Suppressor macrophage treated with lipopolysaccharide for 4 hours (primary cell): Measurements from ENCODE around the gene AGTR1.
"Not testable (repeated sequence)": the region's sequence is repeated elsewhere in the genome, so short reads cannot be mapped to it uniquely, and the experiment has no call there.

Experiments used
- DNase-seq: peaks from one replicate; pipeline ENCODE4 v3.0.0-alpha.2; 2020

Gene AGTR1

DNA sequence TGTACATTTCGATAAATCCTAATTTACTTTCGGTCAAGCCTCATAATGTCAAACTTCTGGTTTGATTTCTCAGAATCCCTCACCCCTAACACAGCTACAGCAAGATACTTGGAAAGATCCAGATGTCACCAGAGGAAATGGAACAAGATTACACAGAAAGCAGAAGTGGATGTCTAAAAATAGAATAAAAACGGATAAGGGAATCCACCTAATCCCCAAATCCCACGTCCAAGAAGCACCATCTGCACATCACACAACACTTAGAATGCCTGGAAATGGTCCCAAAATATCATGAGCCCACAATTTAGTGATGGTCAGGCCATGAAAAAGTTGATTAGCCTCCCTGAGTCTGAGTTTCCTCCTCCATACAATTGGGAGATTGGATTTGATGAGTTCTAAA lies 61.7 kb downstream of the AGTR1 start:
- DNase-seq = peak; percentile 19

GRCh38 chr3:148763156-148763680 lies 65.5 kb downstream of the AGTR1 start:
- no peak for DNase-seq

DNA sequence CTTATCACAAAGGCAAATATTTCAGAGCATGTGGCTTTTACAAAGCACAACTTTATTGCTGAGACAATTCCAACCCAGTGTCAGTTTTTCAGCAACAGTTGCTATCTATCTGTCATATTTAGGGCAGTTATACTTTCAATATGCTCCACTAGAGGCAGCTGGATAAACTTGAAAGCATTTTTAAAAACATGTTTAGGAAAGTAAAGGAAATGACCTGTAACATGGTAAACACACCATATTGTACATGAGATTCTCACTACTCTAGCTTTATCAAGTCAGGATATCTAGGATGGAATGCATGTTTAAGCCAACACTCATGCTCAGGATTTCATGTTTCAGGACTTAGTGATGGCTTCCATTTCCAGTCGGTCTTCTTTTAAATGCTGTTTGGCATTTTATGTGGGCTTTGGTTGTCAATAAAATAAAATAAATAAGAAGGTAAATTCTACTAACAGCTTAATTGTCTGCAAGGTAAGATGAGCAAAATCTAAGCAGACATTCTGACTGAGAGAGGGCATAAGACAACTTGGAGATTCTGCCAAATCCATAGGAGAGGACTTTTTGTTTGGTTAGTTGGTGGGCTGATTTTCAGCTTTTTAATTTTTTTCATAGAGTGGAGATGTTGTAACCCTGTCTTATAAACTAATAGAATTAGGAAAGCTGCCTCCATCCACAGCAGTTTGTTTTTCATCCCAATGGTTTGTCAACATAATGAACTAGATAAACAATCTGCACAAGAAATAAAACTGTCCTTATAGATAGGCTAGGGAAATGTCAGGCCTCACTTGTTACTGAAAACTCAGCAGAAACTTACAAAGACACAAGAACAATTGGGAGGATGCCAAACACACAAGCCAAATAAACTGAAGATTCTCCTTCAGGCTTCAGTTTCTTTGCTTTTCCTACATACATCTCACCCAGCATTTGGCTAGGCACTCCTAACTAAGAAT lies 66.6 kb downstream of the AGTR1 start:
- no peak for DNase-seq

- DNase-seq = no peak
These were observed 74.7 kb downstream of the AGTR1 start for GRCh38 chr3:148772361-148772760.

DNA sequence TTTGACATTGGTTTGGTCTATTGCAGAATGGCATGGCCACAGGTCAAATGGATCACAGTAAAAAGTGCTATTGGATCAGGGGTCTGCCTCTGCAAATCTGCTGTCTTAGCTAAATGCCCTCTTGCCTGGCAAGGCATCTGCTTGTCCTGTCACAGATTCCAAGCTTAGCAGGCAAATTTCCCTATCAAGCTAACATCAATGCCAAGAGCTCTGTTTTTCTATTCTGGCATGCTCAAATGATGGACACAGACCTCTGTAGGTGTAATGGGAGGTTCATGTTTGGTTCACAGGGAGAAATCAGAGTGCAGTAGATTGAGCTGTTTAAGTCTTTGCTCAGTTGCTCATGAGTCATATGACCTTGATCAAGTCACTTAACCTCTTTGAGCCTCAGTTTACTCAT lies 75.1 kb downstream of the AGTR1 start:
- DNase-seq = no peak

DNA sequence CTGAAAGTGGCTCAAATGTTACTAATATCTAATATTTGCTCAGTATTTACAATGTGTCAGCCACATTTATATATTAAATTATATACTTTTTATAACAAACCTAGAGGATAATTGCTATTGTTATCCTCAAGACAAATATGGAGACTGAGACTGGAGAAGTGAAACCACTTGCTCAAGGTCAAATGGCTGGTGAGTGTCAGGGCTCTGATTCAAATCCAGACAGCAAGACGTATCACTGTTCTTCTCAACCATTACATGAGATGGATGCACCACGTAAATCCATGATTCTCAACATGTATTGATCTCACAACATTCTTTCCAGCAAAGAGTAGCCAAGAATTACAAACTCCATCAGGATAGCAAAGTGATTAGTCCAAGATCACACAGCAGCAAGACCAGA lies 76.1 kb downstream of the AGTR1 start:
- peak; percentile 37 for DNase-seq

GRCh38 chr3:148778926-148779325 lies 81.2 kb downstream of the AGTR1 start:
- DNase-seq = peak; percentile 59

GRCh38 chr3:148785026-148785425 lies 87.3 kb downstream of the AGTR1 start:
- peak; percentile 73 for DNase-seq

- not testable (repeated sequence) for DNase-seq
These were observed 88.5 kb downstream of the AGTR1 start for GRCh38 chr3:148786159-148786558.

DNA sequence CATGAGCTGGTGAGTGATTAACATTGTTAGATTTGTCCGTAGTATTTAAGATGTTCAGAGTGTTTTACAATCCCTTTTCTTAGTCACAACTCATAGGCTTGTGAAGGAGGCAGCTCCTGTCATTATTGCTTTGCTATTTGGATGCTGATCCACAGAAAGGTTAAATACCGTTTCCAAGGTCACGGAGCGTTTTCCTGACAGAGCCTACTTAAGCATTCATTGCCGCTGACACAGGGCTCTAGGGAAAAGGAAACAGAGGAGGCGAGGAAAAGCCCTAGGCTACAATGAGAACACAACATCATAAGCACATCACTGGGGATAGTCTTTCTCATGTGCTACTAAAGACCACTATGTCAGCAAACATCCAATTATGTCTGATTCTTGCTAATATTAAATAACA lies 91.4 kb downstream of the AGTR1 start:
- no peak for DNase-seq

DNA sequence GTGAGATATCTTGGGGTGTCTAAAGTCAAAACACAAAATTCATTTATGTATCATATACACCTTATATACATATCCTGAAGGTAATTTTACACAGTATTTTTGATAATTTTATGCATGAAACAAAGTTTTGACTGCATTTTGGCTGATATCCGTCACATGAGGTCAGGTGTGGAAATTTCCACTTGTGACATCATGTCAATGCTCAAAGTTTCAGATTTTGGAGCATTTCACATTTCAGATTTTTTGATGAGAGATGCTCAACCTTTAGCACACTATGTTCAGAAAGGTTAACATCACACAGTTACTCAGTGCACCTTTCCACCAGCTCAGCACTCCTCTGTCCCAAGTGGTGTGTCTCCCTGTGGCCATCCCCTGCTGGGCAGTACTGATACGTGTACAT lies 92.2 kb downstream of the AGTR1 start:
- DNase-seq = no peak

DNA sequence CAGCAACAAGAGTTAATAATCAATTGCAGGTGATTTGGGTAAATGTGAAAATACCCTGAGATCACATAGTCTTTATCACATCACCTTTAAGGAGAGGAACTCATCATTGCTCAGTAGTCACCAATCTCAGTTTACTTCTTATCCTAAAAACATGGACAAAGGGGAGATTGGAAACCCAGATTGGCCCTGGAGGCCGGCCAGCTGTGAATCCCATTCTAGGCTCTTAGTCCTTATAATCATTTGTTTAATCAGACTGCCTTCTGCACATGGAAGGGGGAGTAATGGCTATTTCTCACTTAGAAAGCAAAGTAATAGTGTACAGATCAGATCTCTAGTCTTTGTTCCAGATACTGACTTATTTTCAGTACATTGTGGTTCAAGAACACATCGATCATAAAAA lies 92.7 kb downstream of the AGTR1 start:
- no peak for DNase-seq

- DNase-seq = peak; percentile 85
These were observed 93.4 kb downstream of the AGTR1 start for GRCh38 chr3:148790851-148791735.

GRCh38 chr3:148791920-148792319 lies 94.2 kb downstream of the AGTR1 start:
- DNase-seq = no peak

DNA sequence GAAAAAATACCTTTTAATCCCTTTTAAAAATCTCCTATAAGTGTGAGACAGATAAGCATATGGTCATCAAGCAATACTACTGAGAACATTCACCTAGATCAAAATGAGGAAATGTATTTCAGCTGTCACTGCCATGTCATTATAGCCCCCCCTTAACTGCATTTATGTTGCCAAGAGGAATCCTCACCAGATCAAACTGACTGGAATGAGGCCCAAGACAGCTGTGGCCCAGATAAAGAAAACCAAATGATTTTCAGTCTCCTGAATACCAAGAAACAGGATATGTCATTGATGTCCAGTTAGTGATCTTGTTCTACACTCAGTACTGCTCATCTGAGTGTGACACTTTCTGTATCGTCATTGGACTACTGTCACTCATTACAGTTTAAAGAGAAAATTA lies 94.8 kb downstream of the AGTR1 start:
- no peak for DNase-seq
